Amygdala (tissue), 56 donors: Measurements from ENCODE around the gene TRH.
"Not testable (repeated sequence)": the region's sequence is repeated elsewhere in the genome, so short reads cannot be mapped to it uniquely, and the experiment has no call there.

ENCODE experiments used
- DNase-seq, 56 donors: peaks; one replicate each; lab custom pipeline; 2025; lab: John Stamatoyannopoulos, UW

TRH gene

DNA sequence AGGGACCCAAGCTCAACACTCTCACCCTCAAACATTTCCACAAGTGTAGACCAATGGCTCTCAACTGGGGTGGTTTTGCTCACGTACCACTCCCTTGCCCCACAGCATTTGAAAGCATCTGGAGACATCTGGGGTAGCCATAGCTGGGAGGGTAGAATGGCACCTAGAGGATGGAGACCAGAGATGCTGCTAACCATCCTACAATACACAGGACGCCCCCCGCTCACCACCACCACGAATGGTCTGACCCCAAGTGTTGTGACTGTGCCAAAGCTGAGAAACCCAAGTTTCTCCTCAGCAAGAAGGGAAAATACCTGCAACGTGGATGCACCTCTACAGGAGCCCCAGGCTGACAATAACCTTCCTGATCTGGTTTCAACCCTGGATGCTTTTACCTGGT, 24.7 kb downstream of the TRH start:
- not testable (repeated sequence) for DNase-seq

DNA sequence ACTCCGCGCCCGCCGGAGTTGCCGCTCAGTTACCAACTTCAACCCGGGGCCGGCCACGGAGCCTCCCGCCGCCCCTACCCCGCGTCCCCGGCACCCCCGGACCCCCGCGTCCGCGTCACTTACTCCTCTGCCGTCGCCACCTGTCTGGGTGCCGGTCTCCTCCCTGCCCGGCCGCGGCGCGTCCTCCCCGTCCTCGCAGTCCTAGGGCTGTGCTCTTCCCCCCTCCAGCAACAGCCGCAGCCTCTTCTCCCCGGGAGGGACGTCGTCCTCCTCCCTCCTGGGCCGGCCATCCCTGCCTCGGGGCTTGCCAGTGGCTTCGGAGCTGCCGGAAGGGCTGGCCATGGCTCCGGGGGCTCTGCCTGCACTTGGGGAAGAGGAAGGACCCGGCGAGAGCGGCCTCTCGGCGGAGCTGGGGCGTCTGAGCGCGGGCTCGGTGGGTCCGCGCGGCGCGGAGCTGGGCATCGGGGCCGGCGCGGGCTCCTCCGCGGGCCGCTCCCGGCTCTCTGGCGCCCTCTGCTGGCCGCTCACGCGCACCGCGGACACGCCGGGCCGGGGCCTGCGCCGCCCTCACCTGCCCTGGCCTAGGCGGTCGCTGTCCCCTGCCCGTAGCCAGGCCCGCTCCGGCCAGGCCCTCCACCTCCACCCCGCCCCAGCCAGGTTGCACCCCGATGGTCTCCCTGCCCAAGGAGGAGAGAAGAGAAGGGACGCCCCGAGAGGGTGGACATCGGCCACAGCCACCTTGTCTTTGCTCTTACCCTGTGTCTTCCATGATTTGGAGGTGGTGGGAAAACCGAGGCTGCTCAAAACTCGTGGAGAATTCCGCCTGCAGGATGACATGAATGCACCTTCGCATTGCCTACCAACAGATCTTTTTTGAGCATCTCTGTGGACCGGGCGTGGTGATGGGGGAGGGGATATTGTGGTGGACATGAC, 28.4 kb downstream of the TRH start:
- peak in 20 of 56 donors; percentile 3 to 58 (median 14) for DNase-seq

DNA sequence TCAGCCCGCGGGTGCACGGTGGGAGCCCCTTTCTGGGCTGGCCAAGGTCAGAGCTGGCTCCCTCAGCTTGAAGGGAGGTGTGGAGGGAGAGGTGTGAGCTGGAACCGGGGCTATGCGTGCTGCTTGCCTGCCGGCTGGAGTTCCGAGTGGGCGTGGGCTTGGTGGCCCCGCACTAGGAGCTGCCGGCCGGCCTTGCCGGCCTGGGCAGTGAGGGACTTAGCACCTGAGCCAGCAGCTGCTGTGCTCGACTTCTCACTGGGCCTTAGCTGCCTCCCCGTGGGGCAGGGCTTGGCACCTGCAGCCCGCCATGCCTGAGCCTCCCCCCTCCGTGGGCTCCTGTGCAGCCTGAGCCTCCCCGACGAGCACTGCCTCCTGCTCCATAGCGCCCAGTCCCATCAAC, 36.0 kb downstream of the TRH start:
- DNase-seq: no peak

DNA sequence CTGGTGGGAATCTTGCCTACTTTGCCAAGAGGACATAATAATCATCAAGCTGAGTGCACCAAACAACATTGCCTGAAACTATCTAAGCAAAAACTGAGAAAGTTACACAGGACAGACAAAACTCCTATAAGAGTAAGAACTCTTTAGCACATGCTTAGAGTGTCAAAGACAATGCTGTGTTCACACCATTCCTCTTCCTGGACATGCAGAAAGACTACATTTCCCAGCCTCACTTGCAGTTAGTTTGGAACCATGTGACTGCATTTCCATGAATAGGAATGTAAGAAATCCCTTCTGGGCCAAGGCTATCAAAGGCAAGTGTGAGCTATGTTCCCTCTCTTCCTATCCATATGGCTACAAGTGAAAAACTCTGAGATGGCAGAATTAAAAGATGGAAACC, 37.6 kb downstream of the TRH start:
- not testable (repeated sequence) for DNase-seq

DNA sequence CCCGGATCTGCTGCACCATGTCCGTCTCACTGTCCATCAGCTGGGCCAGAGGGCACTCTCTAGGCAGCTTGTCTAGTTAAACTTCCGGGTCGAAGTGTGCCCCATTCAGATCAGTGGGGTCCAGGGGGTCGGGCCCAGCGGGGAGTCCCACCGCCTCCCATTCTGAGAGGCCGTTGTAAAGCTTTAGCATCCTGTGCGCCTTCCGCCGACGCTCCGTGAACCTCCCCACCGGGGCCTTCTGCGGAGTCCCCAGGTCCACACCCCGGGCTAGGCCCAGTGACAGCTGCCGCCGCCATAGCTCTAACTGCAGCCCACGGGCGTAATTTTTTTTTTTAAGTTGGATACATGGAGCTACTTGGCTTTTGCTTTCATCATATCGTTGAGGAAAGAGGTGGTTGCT, 38.7 kb downstream of the TRH start:
- DNase-seq: not testable (repeated sequence)

DNA sequence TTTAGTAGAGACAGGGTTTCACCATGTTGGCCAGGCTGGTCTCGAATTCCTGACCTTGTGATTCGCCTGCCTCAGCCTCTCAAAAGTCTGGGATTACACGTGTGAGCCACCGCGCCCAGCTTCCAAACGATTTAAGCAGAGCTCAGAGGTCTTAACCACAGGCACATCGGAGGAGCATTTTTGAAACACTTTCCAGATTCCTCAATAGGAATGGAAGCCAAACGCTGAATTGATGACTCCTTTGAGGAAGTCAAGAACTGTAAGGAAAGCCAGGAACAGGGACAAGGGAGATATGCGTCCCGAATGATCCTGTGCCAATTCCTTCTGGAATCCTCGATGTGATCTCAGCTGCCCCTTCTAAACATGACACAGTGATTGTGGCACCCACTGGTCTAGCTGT, 40.0 kb downstream of the TRH start:
- DNase-seq: no peak

DNA sequence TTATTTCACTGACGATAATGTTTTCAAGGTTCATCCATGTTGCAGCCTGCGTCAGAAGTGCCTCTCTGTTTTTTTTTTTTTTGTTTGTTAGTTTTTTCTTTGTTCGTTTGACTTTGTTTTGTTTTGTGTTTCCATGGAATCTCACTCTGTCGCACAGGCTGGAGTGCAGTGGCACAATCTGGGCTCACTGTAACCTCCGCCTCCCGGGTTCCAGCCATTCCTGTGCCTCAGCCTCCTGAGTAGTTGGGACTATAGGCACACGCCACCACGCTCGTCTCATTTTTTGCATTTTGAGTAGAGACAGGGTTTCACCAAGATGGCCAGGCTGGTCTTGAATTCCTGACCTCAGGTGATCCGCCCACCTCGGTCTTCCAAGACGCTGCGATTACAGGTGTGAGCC, 43.1 kb downstream of the TRH start:
- DNase-seq: not testable (repeated sequence)

DNA sequence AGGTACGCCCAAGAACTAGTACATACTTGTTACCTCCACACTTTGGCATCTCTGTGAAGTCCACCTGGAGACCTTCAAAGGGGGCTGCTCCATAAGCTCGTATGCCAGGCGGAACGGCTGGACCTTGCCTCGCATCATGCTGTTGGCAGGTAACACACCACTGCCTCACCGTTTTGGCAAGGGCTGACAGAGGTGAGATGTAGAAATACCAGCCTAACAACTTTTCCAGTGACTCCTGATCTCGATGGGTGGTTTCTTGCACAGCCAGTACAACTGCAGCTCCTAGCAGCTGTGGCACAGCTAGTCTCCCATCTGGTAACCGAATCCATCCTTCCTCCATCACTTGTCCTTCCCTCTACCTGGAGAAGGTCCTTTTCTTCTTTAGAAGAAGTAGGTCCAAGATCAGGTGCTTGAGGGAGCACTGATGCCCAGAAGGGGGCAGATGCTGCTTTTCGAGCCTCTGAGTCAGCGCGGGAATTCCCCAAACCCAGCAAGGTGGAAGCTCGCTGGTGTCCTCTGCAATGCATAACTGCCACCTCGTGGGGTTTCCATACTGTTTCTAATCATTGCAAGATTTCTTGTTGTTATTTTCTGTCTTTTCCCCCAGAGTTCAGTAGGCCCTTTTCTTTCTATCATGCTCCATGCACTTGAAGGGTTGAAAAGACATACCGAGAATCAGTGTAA, 51.8 kb downstream of the TRH start:
- DNase-seq: not testable (repeated sequence)

DNA sequence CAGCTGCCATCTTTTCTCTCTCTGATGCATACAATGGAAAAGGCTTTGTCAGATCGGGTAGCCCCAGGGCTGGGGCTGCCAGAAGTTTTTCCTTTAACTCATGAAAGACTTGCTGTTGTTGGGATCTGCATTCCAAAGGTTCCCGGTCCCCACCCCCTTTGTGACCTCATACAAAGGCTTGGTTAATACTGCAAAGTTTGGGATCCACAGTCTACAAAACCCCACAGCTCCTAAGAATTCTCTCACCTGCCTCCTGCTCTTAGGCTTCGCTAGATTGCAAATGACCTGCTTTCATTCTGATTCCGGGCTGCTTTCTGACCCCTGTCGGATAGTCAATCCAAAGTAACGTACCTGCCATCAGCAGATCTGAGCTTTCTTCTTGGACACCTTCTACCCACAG, 52.9 kb downstream of the TRH start:
- not testable (repeated sequence) for DNase-seq
